H9 (cell line): ENCODE results near the gene PDE5A. TPM values are rescaled to one million over a fixed set of nuclear protein-coding genes. Genes with fewer than 3 reads are reported as not detected.

Experiments used
- DNase-seq: peaks from one replicate; pipeline ENCODE4 v3.0.0-alpha.2; 2017
- H2AFZ ChIP-seq: one replicate; pipeline ENCODE4 v1.6.1; 2013; ENCODE audit warnings: mild to moderate bottlenecking, low read length, control low read depth, moderate library complexity
- H2AK5ac ChIP-seq: 2 replicates; pipeline ENCODE4 v1.6.1; 2013; ENCODE audit warnings: low read length, control low read depth, mixed read lengths; ENCODE audit not compliant: insufficient read length
- H2BK120ac ChIP-seq: one replicate; pipeline ENCODE4 v1.6.1; 2013; ENCODE audit warnings: low read depth, mild to moderate bottlenecking, low read length, control low read depth, inconsistent platforms; ENCODE audit not compliant: poor library complexity, severe bottlenecking
- H2BK12ac ChIP-seq: 2 replicates; pipeline ENCODE4 v1.6.1; 2013; ENCODE audit warnings: low read length, control low read depth, mixed read lengths, low read depth; ENCODE audit not compliant: insufficient read length
- H2BK15ac ChIP-seq: 2 replicates; pipeline ENCODE4 v1.6.1; 2013; ENCODE audit warnings: low read depth, low read length, control low read depth
- H2BK20ac ChIP-seq: one replicate; pipeline ENCODE4 v1.6.1; 2013; ENCODE audit warnings: low read depth, mild to moderate bottlenecking, low read length, control low read depth, inconsistent platforms; ENCODE audit not compliant: poor library complexity, severe bottlenecking
- H2BK5ac ChIP-seq: 2 replicates; pipeline ENCODE4 v1.6.1; 2013; ENCODE audit warnings: low read length, control low read depth, mixed read lengths; ENCODE audit not compliant: insufficient read length
- H3K14ac ChIP-seq: 2 replicates; pipeline ENCODE4 v1.6.1; 2013; ENCODE audit warnings: low read length, control low read depth; ENCODE audit not compliant: insufficient read depth
- H3K18ac ChIP-seq: 2 replicates; pipeline ENCODE4 v1.6.1; 2013; ENCODE audit warnings: low read depth, mild to moderate bottlenecking, mixed read lengths, low read length, control low read depth; ENCODE audit not compliant: insufficient read length
- H3K23ac ChIP-seq: 2 replicates; pipeline ENCODE4 v1.6.1; 2013; ENCODE audit warnings: low read length, control low read depth, mixed read lengths, low read depth; ENCODE audit not compliant: insufficient read length
- H3K23me2 ChIP-seq: 2 replicates; pipeline ENCODE4 v1.6.1; 2013; ENCODE audit warnings: low read depth, mild to moderate bottlenecking, mixed read lengths, low read length, control low read depth; ENCODE audit not compliant: insufficient read length, poor library complexity, severe bottlenecking
- H3K27ac ChIP-seq: 2 replicates; pipeline ENCODE4 v1.5.1; 2013; ENCODE audit warnings: low read length, control low read depth, mixed read lengths, low read depth; ENCODE audit not compliant: insufficient read length
- H3K27me3 ChIP-seq: 2 replicates; pipeline ENCODE4 v1.6.1; 2013; ENCODE audit warnings: low read length, control low read depth, inconsistent platforms; ENCODE audit not compliant: insufficient read depth
- H3K4ac ChIP-seq: 2 replicates; pipeline ENCODE4 v1.6.1; 2013; ENCODE audit warnings: low read depth, mild to moderate bottlenecking, control low read depth, inconsistent platforms, low read length, moderate library complexity
- H3K4me1 ChIP-seq: 2 replicates; pipeline ENCODE4 v1.6.1; 2013; ENCODE audit warnings: low read length, control low read depth, inconsistent platforms; ENCODE audit not compliant: insufficient read depth
- H3K4me2 ChIP-seq: 2 replicates; pipeline ENCODE4 v1.6.1; 2013; ENCODE audit warnings: low read length, control low read depth, mixed read lengths; ENCODE audit not compliant: insufficient read length, insufficient read depth
- H3K56ac ChIP-seq: 2 replicates; pipeline ENCODE4 v1.6.1; 2013; ENCODE audit warnings: low read depth, mild to moderate bottlenecking, mixed read lengths, low read length, control low read depth; ENCODE audit not compliant: insufficient read length
- H3K79me1 ChIP-seq: 2 replicates; pipeline ENCODE4 v1.6.1; 2013; ENCODE audit warnings: low read depth, mild to moderate bottlenecking, moderate library complexity, low read length, control low read depth, inconsistent platforms; ENCODE audit not compliant: insufficient read depth, poor library complexity, severe bottlenecking
- H3K79me2 ChIP-seq: 2 replicates; pipeline ENCODE4 v1.6.1; 2013; ENCODE audit warnings: low read length, control low read depth, inconsistent platforms; ENCODE audit not compliant: insufficient read depth
- H3K9ac ChIP-seq: 2 replicates; pipeline ENCODE4 v1.6.1; 2013; ENCODE audit warnings: low read length, control low read depth, mixed read lengths; ENCODE audit not compliant: insufficient read length; ENCODE audit errors: extremely low read depth
- H3K9me3 ChIP-seq: one replicate; pipeline ENCODE4 v1.6.1; 2013; ENCODE audit warnings: low read depth, low read length, inconsistent platforms; ENCODE audit not compliant: control insufficient read depth
- H3T11ph ChIP-seq: one replicate; pipeline ENCODE4 v1.6.1; 2013; ENCODE audit warnings: mild to moderate bottlenecking, low read length, control low read depth, inconsistent platforms
- H4K20me1 ChIP-seq: one replicate; pipeline ENCODE4 v1.6.1; 2013; ENCODE audit not compliant: control insufficient read depth, insufficient read length, insufficient read depth
- H4K5ac ChIP-seq: 2 replicates; pipeline ENCODE4 v1.6.1; 2013; ENCODE audit warnings: low read depth, mild to moderate bottlenecking, mixed read lengths, low read length, control low read depth; ENCODE audit not compliant: insufficient read length
- H4K8ac ChIP-seq: replicated peaks from 2 replicates; pipeline ENCODE4 v1.6.1; 2013; ENCODE audit warnings: low read length, control low read depth, mixed read lengths, low read depth; ENCODE audit not compliant: insufficient read length
- H4K91ac ChIP-seq: 2 replicates; pipeline ENCODE4 v1.6.1; 2013; ENCODE audit warnings: low read depth, mild to moderate bottlenecking, moderate library complexity, mixed read lengths, low read length, control low read depth; ENCODE audit not compliant: insufficient read length
- H3K27ac Mint-ChIP-seq, 3 experiments: 2 replicates in 2 of 3; 3 replicates in 1 of 3; pipeline ENCODE4 v1.8.0; 2020 to 2021; ENCODE audit warnings: mixed read lengths in 3 of 3, mild to moderate bottlenecking in 1 of 3, moderate library complexity in 1 of 3
- H3K27me3 Mint-ChIP-seq: 2 replicates; pipeline ENCODE4 v1.8.0; 2021; ENCODE audit warnings: low read depth, mild to moderate bottlenecking, moderate library complexity, mixed read lengths
- H3K36me3 Mint-ChIP-seq, 3 experiments: 2 replicates in 2 of 3; 3 replicates in 1 of 3; pipeline ENCODE4 v1.8.0; 2020 to 2021; ENCODE audit warnings: low read depth in 3 of 3, mixed read lengths in 3 of 3; ENCODE audit not compliant: insufficient read depth in 1 of 3
- H3K4me1 Mint-ChIP-seq, 2 experiments: 2 replicates each; pipeline ENCODE4 v1.8.0; 2020; ENCODE audit warnings: mixed read lengths in 2 of 2
- H3K4me3 Mint-ChIP-seq, 2 experiments: 2 replicates in 1 of 2; 3 replicates in 1 of 2; pipeline ENCODE4 v1.8.0; 2020 to 2021; ENCODE audit warnings: mild to moderate bottlenecking in 2 of 2, mixed read lengths in 2 of 2, moderate library complexity in 1 of 2
- H3K9me3 Mint-ChIP-seq, 2 experiments: 2 replicates in 1 of 2; 3 replicates in 1 of 2; pipeline ENCODE4 v1.8.0; 2020; ENCODE audit warnings: mild to moderate bottlenecking in 2 of 2, mixed read lengths in 2 of 2, moderate library complexity in 1 of 2
- total RNA-seq: library from RNA; stranded (reverse); gene quantifications from 2 replicates; pipeline ENCODE4 v1.2.1, GENCODE V29; 2021
- TF ChIP-seq, protein P1 (sequence below): fragments of 200-600 bp; sonication (generic); conservative IDR thresholded peaks from 3 replicates; pipeline ENCODE4 v1.8.0; 2021; ENCODE audit warnings: antibody characterized with exemption, mild to moderate bottlenecking

Gene PDE5A
- total RNA-seq, 1 experiment from 2014 or later, result 15.7 TPM

DNA sequence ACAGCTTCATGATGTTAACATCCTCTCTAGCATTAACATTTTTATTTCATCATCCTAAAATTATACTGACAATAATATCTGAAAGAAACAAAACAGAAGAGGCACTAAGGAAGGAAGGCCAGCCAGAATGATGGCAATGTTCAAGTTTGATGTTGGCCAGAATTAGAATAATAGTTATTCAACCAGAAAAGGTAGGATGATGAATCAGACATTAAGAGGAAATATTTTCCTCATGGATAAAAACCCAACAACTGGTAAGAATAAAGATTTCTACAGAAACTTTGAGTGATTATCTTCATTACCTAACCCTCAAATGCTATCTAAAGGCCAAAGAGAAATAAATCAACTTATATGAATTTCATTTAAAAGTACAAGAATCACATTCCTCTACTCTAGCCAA is 105.2 kb downstream of the PDE5A start:
- H3K27me3 ChIP-seq, result no peaks in the 10 kb centered on the region
- H4K5ac ChIP-seq, result no peak overlapping the region
- Mint-ChIP-seq H3K27me3 (no peaks in the 10 kb centered on the region), H3K9me3 (no peaks in the 10 kb centered on the region), H3K36me3 (peaks cover 2 to 6% (median 4%) of the 10 kb centered on the region in 3 experiments; a peak in 5 of 7 replicates), H3K4me3 (no peak overlapping the region), H3K27ac (no peak overlapping the region; a peak in 1 of 7 replicates), H3K4me1 (peaks cover 22 to 29% of the 10 kb centered on the region in 2 experiments)
- no peak for DNase-seq
- no peaks in the 10 kb centered on the region for H3K79me2 ChIP-seq
- H2BK12ac ChIP-seq, result no peak overlapping the region
- no peak overlapping the region for H2BK15ac ChIP-seq
- H3K4me2 ChIP-seq, result no peak overlapping the region
- no peaks in the 10 kb centered on the region for H3K9me3 ChIP-seq
- no peak overlapping the region for H4K91ac ChIP-seq
- H3K27ac ChIP-seq, result no peak overlapping the region
- H2BK5ac ChIP-seq, result no peak overlapping the region
- TF ChIP-seq, protein P1, sequence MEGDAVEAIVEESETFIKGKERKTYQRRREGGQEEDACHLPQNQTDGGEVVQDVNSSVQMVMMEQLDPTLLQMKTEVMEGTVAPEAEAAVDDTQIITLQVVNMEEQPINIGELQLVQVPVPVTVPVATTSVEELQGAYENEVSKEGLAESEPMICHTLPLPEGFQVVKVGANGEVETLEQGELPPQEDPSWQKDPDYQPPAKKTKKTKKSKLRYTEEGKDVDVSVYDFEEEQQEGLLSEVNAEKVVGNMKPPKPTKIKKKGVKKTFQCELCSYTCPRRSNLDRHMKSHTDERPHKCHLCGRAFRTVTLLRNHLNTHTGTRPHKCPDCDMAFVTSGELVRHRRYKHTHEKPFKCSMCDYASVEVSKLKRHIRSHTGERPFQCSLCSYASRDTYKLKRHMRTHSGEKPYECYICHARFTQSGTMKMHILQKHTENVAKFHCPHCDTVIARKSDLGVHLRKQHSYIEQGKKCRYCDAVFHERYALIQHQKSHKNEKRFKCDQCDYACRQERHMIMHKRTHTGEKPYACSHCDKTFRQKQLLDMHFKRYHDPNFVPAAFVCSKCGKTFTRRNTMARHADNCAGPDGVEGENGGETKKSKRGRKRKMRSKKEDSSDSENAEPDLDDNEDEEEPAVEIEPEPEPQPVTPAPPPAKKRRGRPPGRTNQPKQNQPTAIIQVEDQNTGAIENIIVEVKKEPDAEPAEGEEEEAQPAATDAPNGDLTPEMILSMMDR, result no peak
- no peaks in the 10 kb centered on the region for H3K79me1 ChIP-seq
- H4K8ac ChIP-seq, result no peak overlapping the region
- no peak overlapping the region for H3K23ac ChIP-seq
- no peak overlapping the region for H3K14ac ChIP-seq
- no peaks in the 10 kb centered on the region for H3K23me2 ChIP-seq
- H4K20me1 ChIP-seq, result no peaks in the 10 kb centered on the region
- no peak overlapping the region for H3K9ac ChIP-seq
- no peak overlapping the region for H3K56ac ChIP-seq
- no peak overlapping the region for H2BK20ac ChIP-seq
- H2AK5ac ChIP-seq, result no peak overlapping the region
- no peak overlapping the region for H3T11ph ChIP-seq
- H2BK120ac ChIP-seq, result no peak overlapping the region
- H3K4ac ChIP-seq, result no peak overlapping the region
- H2AFZ ChIP-seq, result no peak overlapping the region
- peaks cover 2% of the 10 kb centered on the region; the same call in 1 of the 2 replicates for H3K4me1 ChIP-seq
- H3K18ac ChIP-seq, result no peak overlapping the region
